PFSK-1 (cell line): ENCODE measurements around the gene TNRC6A.

Source experiments
- POLR2AphosphoS5 ChIP-seq: IDR thresholded peaks from 2 replicates; pipeline ENCODE4 v1.6.1; 2012; ENCODE audit warnings: low read depth, mild to moderate bottlenecking, control low read depth, low read length, moderate library complexity
- SIN3A ChIP-seq: IDR thresholded peaks from 2 replicates; pipeline ENCODE4 v1.6.1; 2012; ENCODE audit warnings: mild to moderate bottlenecking, low read length, moderate library complexity, borderline replicate concordance; ENCODE audit not compliant: insufficient read depth
- TAF1 ChIP-seq: IDR thresholded peaks from 2 replicates; pipeline ENCODE4 v1.6.1; 2012; ENCODE audit warnings: low read length, control low read depth, borderline replicate concordance; ENCODE audit not compliant: insufficient read depth
- TF ChIP-seq, protein P1 (sequence below), 2 experiments: IDR thresholded peaks; 2 replicates each; pipeline versions ENCODE4 v1.6.1 to v1.8.0; 2011 to 2012; ENCODE audit warnings: low read depth in 2 of 2, low read length in 2 of 2, control low read depth in 1 of 2, inconsistent platforms in 1 of 2, mild to moderate bottlenecking in 1 of 2, moderate library complexity in 1 of 2; ENCODE audit not compliant: insufficient read depth in 1 of 2

DNA sequence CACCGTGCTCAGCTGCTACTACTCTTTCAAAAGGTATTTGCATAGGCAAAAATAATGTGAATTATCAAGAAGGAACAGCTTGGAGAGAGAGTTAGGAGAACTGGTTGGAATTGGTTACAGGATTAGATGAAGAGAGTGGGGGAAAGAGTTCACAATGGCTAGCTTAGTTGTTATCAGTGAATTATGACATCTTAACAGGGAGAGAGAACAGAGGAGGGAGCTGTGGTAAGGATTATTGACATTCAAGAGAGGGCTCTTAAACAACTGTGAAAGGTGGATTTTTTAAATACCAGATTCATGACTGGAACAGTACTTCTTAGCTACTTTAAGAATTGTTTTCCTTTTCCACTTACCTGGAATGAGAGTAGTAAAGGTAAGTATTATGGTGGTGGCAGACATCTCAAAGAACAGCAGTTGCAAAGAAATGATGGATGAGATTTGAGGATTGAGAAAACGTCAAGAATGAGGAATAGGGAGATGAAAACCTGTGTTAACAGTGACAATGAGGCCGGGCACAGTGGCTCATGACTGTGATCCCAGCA is 72.4 kb downstream of the TNRC6A start:
- TF ChIP-seq POLR2AphosphoS5 = no peak
- TF ChIP-seq TAF1 = no peak
- TF ChIP-seq, protein P1, sequence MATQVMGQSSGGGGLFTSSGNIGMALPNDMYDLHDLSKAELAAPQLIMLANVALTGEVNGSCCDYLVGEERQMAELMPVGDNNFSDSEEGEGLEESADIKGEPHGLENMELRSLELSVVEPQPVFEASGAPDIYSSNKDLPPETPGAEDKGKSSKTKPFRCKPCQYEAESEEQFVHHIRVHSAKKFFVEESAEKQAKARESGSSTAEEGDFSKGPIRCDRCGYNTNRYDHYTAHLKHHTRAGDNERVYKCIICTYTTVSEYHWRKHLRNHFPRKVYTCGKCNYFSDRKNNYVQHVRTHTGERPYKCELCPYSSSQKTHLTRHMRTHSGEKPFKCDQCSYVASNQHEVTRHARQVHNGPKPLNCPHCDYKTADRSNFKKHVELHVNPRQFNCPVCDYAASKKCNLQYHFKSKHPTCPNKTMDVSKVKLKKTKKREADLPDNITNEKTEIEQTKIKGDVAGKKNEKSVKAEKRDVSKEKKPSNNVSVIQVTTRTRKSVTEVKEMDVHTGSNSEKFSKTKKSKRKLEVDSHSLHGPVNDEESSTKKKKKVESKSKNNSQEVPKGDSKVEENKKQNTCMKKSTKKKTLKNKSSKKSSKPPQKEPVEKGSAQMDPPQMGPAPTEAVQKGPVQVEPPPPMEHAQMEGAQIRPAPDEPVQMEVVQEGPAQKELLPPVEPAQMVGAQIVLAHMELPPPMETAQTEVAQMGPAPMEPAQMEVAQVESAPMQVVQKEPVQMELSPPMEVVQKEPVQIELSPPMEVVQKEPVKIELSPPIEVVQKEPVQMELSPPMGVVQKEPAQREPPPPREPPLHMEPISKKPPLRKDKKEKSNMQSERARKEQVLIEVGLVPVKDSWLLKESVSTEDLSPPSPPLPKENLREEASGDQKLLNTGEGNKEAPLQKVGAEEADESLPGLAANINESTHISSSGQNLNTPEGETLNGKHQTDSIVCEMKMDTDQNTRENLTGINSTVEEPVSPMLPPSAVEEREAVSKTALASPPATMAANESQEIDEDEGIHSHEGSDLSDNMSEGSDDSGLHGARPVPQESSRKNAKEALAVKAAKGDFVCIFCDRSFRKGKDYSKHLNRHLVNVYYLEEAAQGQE (IDR thresholded peaks at IDR 0.05; ENCODE audit: insufficient read depth in 1 of 2, low read depth in 2 of 2, low read length in 2 of 2) = no peak
- no peak for TF ChIP-seq SIN3A
